Parathyroid adenoma (tissue), 2 donors: ENCODE results near the gene RASA3.
A peak's percentile ranks its signal among the peaks of the same experiment; 100 is the strongest.

Experiments
- H2AFZ ChIP-seq: fragments of 300-600 bp; sonication (generic); one replicate; pipeline ENCODE4 v1.7.0; 2017; ENCODE audit warnings: antibody characterized with exemption, mild to moderate bottlenecking
- H3K27ac ChIP-seq: fragments of 300-600 bp; sonication (generic); one replicate; pipeline ENCODE4 v1.7.0; 2017
- H3K27me3 ChIP-seq: fragments of 300-600 bp; sonication (generic); one replicate; pipeline ENCODE4 v1.7.0; 2017; ENCODE audit warnings: low read length; ENCODE audit not compliant: control insufficient read depth, insufficient read depth
- H3K36me3 ChIP-seq: fragments of 300-600 bp; sonication (generic); one replicate; pipeline ENCODE4 v1.7.0; 2017; ENCODE audit warnings: low read length; ENCODE audit not compliant: control insufficient read depth, insufficient read depth
- H3K4me1 ChIP-seq: fragments of 300-600 bp; sonication (generic); one replicate; pipeline ENCODE4 v1.7.0; 2017; ENCODE audit warnings: control low read depth
- H3K4me2 ChIP-seq: fragments of 300-600 bp; sonication (generic); one replicate; pipeline ENCODE4 v1.7.0; 2017; ENCODE audit warnings: low read length
- H3K4me3 ChIP-seq: fragments of 300-600 bp; sonication (generic); one replicate; pipeline ENCODE4 v1.7.0; 2017; ENCODE audit warnings: low read depth, low read length
- H3K79me2 ChIP-seq: fragments of 300-600 bp; sonication (generic); one replicate; pipeline ENCODE4 v1.7.0; 2017; ENCODE audit warnings: control low read depth
- H3K9ac ChIP-seq: fragments of 300-600 bp; sonication (generic); one replicate; pipeline ENCODE4 v1.7.0; 2017; ENCODE audit warnings: mild to moderate bottlenecking
- H3K9me3 ChIP-seq: fragments of 300-600 bp; sonication (generic); one replicate; pipeline ENCODE4 v1.7.0; 2017; ENCODE audit warnings: low read length; ENCODE audit not compliant: control insufficient read depth
- CTCF ChIP-seq: fragments of 300-600 bp; sonication (generic); IDR thresholded peaks from one replicate; pipeline ENCODE4 v1.7.0; 2017; ENCODE audit warnings: antibody characterized with exemption, mild to moderate bottlenecking
- donor health status: primary hyperparathyroidism.

RASA3 gene

GRCh38 chr13:114071991-114072390, 60.4 kb downstream of the RASA3 start:
- TF ChIP-seq CTCF = no peak
- no peak overlapping the region for H3K4me2 ChIP-seq
- H3K36me3 ChIP-seq = no peaks in the 10 kb centered on the region
- H3K9me3 ChIP-seq = no peaks in the 10 kb centered on the region
- no peak overlapping the region for H3K27ac ChIP-seq
- no peaks in the 10 kb centered on the region for H3K79me2 ChIP-seq
- H3K9ac ChIP-seq = no peak overlapping the region
- no peaks in the 10 kb centered on the region for H3K4me1 ChIP-seq
- no peak overlapping the region for H3K4me3 ChIP-seq
- H3K27me3 ChIP-seq = no peaks in the 10 kb centered on the region
- H2AFZ ChIP-seq = no peak overlapping the region

- H3K4me2 ChIP-seq = no peak overlapping the region
- H2AFZ ChIP-seq = no peak overlapping the region
- no peak for TF ChIP-seq CTCF
- H3K27me3 ChIP-seq = no peaks in the 10 kb centered on the region
- no peaks in the 10 kb centered on the region for H3K36me3 ChIP-seq
- H3K9me3 ChIP-seq = no peaks in the 10 kb centered on the region
- no peak overlapping the region for H3K4me3 ChIP-seq
- H3K9ac ChIP-seq = no peak overlapping the region
- no peaks in the 10 kb centered on the region for H3K4me1 ChIP-seq
- H3K27ac ChIP-seq = no peak overlapping the region
- H3K79me2 ChIP-seq = no peaks in the 10 kb centered on the region
These were observed 61.0 kb downstream of the RASA3 start for GRCh38 chr13:114071410-114071809.

- no peaks in the 10 kb centered on the region for H3K36me3 ChIP-seq
- no peak overlapping the region for H3K4me2 ChIP-seq
- no peaks in the 10 kb centered on the region for H3K9me3 ChIP-seq
- H3K79me2 ChIP-seq = no peaks in the 10 kb centered on the region
- H3K9ac ChIP-seq = no peak overlapping the region
- H3K4me3 ChIP-seq = no peak overlapping the region
- H3K27ac ChIP-seq = no peak overlapping the region
- no peaks in the 10 kb centered on the region for H3K4me1 ChIP-seq
- no peaks in the 10 kb centered on the region for H3K27me3 ChIP-seq
- H2AFZ ChIP-seq = no peak overlapping the region
- no peak for TF ChIP-seq CTCF
These were observed 62.2 kb downstream of the RASA3 start for GRCh38 chr13:114070098-114070799.

GRCh38 chr13:114069376-114070097, 62.9 kb downstream of the RASA3 start:
- H3K79me2 ChIP-seq = no peaks in the 10 kb centered on the region
- H3K9me3 ChIP-seq = no peaks in the 10 kb centered on the region
- H3K4me3 ChIP-seq = no peak overlapping the region
- no peak overlapping the region for H3K9ac ChIP-seq
- no peaks in the 10 kb centered on the region for H3K4me1 ChIP-seq
- H2AFZ ChIP-seq = peak overlapping the region; percentile 53
- no peaks in the 10 kb centered on the region for H3K36me3 ChIP-seq
- H3K27ac ChIP-seq = no peak overlapping the region
- no peak overlapping the region for H3K4me2 ChIP-seq
- H3K27me3 ChIP-seq = no peaks in the 10 kb centered on the region
- TF ChIP-seq CTCF = no peak
